Measurements from ENCODE around the gene ACVR1. TPM values are rescaled to one million over a fixed set of nuclear protein-coding genes. Genes with fewer than 3 reads are reported as not detected.
"Not testable (repeated sequence)": the region's sequence is repeated elsewhere in the genome, so short reads cannot be mapped to it uniquely, and the experiment has no call there.

The ACVR1 gene
- total RNA-seq, 1 experiment from 2014 or later: 33.6 TPM

DNA sequence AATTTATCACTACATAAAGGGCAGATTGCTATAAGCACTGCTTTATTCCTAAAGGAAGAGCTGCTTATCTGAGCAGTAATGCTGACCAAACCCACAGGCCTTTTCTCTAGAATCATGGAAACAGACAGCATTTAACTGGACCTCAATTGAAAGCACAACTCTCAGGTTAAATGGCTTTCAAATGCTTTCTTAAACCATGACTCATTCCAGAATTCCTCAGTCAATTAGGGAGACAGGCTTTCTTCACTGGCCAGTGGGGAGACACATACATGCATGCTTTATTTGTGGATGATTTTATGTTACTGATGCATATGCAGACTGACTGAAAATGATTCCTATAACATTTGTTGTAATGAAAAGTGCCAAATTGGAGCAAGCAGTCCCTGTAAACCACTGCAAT is 114.6 kb downstream of the ACVR1 start:
- DNase-seq (ENCODE audit: low read depth): peak; percentile 59

DNA sequence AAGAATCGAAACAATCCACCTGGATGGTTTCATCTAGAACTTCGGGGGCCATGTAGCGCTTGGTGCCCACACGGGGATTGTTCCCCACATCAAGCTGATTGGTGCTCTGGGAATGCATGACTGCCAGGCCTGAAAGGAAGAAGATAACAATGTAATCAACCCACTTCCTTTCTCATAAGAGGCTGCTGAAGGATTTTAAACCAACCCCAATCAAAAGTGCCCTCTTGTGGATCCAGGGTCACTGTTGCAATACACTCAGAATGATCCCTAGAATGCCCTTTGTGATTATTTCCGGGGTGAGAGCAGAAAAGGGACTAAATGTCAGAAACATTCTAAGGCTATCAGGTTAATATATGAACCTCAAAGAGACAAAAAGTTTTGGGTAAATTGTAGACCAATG is 115.2 kb downstream of the ACVR1 start:
- DNase-seq (ENCODE audit: low read depth): no peak

DNA sequence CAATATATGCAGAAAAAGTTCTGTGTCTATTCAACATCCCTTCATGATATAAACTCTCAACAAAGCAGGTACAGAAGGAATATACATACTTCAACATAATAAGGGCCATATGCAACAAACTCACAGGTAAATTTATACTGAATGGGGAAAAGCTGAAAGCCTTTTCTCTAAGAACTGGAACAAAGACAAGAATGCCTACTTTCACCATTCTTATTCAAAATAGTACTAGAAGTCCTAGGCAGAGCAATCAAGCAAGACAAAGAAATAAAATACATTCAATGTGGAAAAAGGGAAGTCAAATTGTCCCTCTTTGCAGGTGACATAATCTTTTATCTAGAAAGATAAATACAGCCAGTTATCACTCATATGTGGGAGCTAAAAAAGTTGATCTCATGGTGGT is 116.3 kb downstream of the ACVR1 start:
- no peak for DNase-seq (ENCODE audit: low read depth)

DNA sequence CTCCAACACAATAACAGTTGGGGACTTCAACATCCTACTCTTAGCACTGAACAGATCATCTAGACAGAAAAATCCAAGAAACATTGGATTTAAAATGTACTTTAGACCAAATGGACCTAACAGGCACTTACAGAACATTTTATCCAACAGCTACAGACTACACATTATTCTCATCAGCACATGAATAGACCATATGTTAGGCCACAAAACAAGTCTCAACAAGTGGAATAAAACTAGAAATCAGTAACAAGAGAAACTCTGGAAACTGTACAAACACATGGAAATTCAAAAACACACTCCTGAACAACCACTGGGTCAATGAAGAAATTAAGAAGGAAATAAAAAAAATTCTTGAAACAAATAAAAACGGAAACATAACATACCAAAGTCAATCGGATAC is 117.5 kb downstream of the ACVR1 start:
- no peak for DNase-seq (ENCODE audit: low read depth)

DNA sequence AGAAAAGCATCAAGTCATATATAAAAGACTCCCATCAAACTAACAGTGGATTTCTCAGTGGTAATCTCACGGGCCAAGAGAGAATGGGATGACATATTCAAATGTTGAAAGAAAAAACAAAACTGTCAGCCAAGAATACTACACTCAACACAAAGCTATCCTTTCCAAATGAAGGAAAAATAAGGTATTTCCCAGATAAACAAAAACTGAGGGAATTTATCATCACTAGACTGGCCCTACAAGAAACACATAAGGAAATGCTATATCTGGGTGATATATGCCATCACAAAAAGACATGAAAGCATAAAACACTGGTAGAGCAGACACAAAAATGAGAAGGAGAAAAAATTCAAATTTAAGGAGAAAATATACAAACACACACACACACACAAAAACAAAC is 118.6 kb downstream of the ACVR1 start:
- DNase-seq (ENCODE audit: low read depth): no peak

DNA sequence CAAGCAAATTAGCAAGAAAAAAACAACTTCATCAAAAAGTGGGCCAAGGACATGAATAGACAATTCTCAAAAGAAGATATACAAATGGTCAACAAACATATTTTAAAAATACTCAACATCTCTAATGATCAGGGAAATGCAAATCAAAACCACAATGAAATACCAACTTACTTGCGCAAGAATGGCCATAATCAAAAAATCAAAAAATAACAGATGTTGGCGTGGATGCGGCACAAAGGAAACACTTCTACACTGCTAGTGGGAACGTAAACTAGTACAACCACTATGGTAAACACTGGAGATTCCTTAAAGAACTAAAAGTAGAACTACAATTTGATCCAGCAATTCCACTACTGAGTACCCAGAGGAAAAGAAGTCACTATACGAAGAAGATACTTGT is 119.7 kb downstream of the ACVR1 start:
- DNase-seq (ENCODE audit: low read depth): not testable (repeated sequence)

DNA sequence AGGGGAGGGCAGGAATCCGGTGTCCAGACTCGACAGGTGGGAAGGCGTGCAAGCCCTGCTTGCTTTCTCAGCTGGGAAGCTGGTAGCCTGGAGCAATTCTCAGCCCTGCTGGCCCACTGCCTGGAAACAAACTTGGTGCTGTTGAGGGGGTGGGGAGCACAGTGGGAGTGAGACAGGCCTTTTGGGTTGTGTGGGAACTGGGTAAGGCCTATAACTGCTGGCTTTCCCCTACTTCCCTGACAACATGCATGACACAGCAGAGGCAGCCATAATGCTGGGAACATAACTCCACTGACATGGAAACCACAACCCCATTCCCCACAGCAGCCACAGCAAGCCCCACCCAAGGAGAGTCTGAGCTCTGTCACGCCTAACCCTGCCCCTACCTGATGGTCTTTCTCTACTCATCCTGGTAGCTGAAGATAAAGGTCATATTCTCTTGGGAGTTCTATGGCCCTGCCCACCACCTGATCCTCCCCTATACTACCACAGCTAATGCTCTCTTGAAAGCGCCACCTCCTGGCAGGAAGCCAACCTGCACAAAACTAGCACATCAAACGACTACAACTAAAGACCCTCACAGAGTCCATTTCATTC is 124.6 kb downstream of the ACVR1 start:
- peak; percentile 97 for DNase-seq (ENCODE audit: low read depth)

DNA sequence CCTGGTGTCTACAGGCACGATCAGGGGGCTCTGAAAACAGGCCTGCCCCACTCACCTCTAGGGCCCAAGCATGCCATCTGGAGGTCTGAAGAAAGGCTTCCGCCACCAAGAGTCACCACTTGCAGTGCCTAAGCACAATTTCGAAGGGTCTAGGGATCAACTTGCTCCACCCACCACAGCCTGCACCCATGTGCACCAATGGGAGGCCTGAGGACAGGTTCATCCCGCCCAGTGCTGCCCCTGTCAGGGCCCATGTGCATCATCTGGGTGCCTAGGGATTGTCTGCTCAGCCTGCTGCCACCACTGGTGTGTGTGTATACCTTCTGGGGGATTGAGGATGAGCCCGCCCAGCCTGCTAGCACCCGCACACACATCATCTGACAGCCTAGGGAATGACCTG is 126.4 kb downstream of the ACVR1 start:
- no peak for DNase-seq (ENCODE audit: low read depth)

DNA sequence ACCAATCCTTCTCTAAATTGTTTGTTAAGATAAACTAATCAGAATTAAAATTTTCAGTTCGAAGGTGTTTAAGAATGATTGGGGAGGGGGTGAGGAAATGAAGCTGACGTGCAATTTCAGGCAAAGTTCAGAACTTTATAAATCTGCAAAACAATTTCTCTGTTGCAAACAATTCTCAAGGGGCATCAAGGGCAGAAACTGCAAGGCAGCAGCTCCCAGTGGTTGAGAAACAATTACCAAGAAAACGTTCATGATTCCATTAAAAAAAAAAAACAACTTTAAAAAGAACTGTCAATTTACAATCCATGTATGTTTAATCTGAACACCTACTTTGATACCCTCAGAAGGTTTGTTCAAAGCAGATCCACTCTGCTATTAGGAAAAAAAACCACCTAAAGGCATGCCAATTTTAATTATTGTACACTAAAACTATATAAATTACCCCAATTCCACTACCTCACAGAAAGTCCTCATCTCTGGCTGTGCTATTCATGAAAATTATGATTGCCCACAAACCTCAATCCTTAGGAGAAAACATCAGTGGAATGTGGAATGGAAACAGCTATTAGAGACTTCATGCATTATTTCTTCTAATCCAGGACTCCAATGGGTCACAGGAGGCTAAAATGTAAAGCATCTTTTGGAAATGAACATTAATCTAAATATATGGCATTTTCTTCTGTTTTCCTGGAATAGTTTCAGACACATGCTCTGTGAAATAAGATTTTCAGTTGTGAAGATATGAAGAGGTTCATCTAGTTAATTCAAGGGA is 127.6 kb downstream of the ACVR1 start:
- no peak for DNase-seq (ENCODE audit: low read depth)

DNA sequence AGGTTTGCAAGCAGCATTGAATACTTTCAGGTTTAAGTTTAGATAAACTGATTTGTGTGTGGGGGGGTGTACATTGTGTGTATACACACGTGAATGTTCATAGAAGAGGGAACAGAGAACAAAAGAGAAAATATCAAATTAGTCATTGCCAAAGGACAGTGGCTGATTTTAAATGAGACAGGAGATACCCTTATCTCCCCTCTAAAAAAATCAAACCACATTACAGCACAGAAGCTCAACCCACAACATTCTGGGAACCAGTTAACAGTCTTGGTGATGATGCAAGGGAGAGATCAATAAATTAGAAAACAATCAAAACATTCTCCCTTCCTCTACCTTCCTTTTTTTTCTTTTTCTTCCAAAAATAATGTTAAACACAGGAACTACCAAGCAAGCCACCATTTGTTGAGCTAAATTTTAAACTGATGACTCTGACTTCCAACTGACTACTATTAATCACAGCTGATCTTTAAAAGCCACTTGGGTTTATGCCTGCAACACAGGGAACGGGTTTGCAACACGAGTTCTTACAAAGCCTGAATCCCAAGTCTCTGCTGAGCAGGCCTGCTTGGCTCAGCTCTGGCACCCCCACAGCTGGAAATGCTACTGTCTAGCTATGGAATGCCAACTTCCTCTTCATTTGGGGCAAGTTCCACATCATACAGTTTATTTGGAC is 128.3 kb downstream of the ACVR1 start:
- peak; percentile 57 for DNase-seq (ENCODE audit: low read depth)

DNA sequence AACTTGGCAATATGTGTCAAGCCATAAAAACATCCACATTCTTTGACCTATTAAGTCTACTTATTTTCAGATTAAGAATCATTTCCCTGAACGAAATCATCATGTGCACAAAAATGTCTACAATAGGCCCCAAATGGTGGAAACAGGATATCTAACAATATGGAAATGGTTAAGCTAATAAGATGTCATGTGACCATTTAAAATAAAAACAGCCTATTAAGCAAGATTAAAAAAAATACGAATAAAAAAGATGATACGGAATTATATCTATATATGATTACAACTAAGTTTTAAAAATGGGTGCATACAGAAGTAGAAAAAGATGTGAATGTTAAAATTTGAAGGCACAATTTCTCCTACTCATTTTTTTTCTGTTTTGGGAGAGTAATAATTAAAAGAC is 128.8 kb downstream of the ACVR1 start:
- no peak for DNase-seq (ENCODE audit: low read depth)

DNA sequence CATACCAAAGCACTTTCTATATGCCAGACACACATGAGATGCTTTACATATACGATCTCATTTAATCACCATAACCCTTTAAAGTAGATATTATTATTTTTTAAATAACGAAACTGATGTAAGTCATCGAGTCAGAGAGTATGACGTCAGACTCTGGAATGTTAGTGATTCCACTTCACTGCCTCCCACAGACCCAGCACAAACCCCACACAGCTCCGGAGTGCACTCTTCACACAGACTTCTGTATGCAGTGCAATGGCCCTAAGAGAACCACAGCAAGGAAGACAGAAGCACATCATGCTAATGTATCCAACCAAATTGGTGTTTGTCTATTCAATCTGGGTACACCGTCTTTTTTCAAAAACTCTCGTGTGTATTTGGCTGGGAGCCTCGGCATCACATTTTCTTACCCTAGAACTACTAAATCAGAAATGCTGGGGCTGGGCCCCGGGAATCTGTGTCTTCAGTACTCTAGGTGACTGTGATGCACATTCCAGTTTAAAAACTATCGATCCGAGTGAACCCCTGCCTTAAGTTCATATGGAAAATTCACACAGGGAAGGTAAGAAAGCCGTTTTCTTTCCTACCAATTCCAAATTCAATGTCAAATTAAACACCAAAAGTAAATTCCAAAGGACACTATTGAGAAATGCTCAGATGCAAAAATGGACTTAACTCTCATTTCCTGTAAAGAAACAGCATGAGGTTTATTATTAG is 129.7 kb downstream of the ACVR1 start:
- DNase-seq (ENCODE audit: low read depth): peak; percentile 31

DNA sequence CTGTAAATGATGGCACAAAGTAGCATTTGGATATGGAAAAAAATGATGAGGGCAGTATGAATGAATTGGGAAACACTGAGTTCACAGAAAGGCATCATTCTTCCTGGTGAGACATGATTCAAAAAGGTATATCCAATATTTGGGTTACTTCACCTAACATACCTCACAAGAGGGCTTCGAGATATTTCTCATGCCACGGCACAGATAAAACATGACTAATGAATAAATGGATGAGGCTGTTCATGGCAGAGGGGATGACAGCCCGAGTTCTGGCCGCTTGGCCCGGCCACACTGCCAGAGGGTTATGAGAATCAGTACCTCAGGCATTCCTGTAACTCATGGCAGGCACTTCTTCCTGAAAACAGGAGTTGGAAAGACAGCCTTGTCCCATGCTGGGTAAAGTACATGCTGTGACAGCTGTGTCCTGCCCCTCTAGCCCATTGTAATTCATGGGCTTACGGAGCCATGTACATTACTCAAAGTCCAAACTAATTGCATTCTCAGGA is 131.5 kb downstream of the ACVR1 start:
- DNase-seq (ENCODE audit: low read depth): no peak

DNA sequence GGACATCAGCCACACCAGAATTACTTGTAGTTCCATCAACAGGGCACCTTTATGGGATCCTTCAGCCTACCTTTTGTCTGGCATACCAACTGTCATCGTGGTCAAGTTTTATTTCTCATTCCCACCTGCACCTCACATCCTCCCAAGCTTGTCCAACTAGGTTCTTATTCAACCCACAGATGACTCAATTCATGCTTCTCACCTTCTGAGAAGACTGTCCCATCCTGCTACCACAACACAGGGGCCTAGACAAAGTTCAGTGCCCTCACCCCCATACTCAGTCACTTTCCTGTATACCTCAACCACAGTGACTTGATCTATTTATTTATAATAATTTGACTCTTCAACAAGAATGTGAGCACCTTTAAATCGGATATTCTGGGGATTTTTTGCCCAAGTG is 133.1 kb downstream of the ACVR1 start:
- DNase-seq (ENCODE audit: low read depth): no peak

DNA sequence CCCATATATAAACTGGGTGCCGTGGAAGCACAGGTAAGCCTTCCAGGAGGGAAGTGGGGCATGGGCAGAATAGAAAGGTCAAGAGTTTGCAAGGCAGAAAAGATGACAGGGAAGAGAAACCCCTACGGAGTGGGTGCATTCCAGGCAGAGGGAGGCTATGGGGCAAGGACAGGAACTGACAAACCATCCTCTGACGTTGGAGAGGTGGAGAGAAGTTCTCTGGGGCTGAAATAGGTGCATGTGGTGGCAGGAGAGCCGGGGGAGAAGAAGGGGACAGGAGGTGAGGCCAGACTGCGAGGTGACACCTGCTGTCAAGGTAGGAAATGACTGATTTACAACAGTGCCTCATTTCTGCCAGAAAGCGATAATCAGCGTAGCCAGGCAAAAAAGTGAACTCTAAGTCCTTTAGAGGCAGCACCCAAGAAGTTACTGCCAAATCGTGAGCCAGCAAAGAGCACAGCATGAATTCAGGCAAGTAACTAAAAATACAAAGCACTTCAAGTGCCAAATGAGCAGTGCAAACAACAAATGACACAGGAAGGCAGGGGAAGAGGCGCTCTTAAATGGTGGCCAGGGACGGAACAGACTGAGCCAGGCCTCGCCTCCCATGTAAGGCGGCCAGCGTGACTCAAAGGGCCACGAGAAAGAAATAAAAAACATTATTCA is 134.2 kb downstream of the ACVR1 start:
- DNase-seq (ENCODE audit: low read depth): no peak

DNA sequence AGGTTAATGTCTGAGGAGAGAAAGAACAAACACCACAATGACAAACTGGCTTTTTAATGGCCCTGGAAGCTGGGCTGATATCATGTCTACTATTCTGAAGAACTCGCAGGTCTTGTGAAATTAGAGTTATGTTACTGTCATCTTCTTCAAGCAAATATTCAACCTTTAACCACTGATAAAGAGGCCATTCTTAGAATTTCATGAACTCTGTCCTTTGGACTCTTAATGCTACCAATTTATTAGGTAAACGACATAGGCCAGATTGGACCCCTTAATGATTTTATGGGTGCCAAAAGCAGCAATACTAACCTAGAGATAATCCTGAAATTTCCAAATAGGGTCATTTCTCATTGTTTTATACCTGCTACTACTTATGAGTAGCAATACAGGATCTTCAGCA is 138.5 kb downstream of the ACVR1 start:
- no peak for DNase-seq (ENCODE audit: low read depth)

DNA sequence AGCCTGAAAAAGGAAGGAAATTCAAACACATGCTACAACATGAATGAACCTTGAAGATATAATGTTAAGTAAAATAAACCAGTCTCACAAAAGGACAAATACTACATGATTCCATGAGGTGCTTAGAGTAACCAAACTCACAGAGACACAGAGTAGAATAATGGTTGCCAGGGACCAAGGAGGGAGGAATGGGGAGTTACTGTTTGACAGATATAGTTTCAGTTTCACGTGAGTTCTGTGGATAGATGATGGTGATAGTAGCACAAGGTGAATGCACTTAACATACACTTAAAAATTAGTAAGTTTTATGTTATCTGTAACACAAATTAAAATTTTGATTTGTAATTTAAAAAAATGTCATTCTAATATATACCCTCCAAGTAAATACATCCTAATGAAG is 140.6 kb downstream of the ACVR1 start:
- DNase-seq (ENCODE audit: low read depth): no peak

DNA sequence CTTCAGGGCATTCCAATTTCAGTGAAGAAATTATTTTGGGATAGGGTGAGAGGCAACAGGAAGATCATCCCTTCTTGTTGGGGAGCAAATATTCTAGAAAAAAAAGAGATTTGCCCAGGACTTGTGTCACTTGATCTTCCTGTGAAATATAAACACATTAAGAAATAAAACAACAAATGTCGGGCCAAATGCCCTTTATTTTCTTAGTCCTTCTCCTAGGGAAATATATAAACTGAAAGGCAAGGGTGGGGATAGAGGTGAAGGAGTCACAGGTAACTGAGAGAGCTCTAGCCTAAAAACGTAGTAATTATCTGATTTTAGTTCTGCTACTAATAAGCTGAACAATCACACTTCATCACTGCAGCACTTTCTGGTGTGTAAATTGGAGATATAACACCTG is 142.9 kb downstream of the ACVR1 start:
- no peak for DNase-seq (ENCODE audit: low read depth)

DNA sequence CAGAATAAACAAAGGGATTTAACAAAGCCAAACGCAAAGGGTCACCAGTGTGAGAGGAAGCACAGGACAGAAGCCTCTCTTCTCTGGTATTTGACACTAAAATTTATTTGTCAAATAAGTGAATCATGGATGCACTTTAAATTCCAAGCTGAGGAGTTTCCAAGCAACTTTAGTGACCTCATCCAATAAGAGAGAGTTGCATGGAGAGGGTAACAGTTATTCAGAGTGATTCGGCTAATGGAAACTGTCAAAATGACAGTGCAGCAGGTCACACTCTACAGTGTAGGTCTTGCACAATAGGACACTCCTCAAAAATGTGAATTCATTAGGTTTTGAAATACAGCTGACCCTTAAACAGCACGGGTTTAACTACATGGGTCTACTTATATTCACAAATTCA is 143.5 kb downstream of the ACVR1 start:
- DNase-seq (ENCODE audit: low read depth): no peak

DNA sequence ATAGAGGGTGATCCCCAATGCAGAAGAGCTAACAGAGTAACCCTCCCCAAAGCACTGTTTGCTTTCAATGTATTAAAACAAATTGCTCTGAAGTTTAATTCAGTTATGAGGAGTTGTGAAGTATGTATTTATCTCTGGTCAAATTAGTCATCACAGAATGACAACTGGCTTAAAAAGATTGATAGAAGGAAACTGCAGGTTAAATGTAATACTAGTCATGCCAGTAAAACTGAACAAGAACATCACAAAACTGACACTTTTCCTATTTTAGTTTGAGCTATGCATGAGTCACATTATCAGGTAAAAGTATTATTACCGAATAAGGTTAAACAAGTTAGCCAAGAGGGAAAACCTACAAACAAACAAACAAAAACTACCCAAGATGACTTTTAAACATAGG is 148.4 kb downstream of the ACVR1 start:
- no peak for DNase-seq (ENCODE audit: low read depth)

DNA sequence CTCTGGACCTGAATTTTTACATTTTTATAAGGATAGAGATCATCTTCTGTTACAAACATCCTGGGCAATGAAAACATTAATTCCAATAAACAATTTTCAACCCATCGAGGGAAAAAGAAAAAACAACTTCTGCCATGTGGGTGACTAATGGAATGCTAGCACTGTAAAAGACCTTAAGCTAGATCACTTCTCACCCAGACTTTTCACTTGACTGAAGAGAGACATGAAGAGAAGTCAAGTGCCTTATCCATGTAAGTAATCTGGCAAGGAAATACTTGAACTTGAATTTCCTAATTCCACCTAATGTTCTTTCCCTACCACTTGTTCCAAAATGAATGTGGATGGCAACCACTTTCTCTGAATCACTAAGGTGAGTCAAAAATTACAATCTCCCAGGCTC is 149.2 kb downstream of the ACVR1 start:
- DNase-seq (ENCODE audit: low read depth): no peak

DNA sequence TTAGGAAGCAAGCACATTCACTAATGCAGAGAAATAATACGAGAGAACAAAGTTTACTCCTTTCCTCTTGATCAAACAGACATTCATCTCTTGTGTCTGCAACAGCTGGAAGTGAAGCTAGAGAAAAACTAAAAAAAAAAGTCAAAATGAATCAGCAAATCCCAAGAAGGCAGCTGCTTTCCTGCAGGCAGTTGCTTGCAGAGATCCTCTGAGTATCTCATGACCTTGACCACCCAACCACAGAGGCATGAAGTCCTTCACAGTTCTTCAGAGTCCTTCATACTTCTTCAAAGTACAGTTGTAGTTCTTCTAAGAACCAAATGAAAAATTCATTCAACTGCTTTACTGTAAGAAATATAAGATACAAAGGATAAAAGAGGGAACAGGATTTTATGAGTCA is 150.3 kb downstream of the ACVR1 start:
- peak; percentile 61 for DNase-seq (ENCODE audit: low read depth)
